GM13976 (cell line): ENCODE measurements around the gene CRTC1.

Source experiments
- DNase-seq: peaks from one replicate; pipeline ENCODE4 v3.0.0; 2012; ENCODE audit warnings: low spot score
- CTCF ChIP-seq: IDR thresholded peaks from 2 replicates; pipeline ENCODE4 v1.5.1; 2012; ENCODE audit warnings: borderline replicate concordance, mild to moderate bottlenecking; ENCODE audit not compliant: insufficient read depth; ENCODE audit errors: extremely low read depth, missing control alignments, control extremely low read depth
- in situ Hi-C: fragments of 300-500 bp; cut with MboI; formaldehyde crosslinking; loops from one replicate; pipeline ENCODE4 v1.12.0; 2022; ENCODE audit warnings: low sequenced_read_pairs, mixed read lengths, inconsistent platforms; ENCODE audit not compliant: unreplicated experiment

Gene CRTC1

GRCh38 chr19:18647371-18647767 is 36.1 kb upstream of the CRTC1 start:
- no peak for DNase-seq
- TF ChIP-seq CTCF: no peak
- in situ Hi-C loops: no loop called here

GRCh38 chr19:18647807-18648206 is 35.7 kb upstream of the CRTC1 start:
- no peak for DNase-seq
- TF ChIP-seq CTCF: no peak
- in situ Hi-C loops: no loop called here

GRCh38 chr19:18648973-18649315 is 34.5 kb upstream of the CRTC1 start:
- DNase-seq: no peak
- no peak for TF ChIP-seq CTCF
- in situ Hi-C loops: no loop called here

GRCh38 chr19:18649371-18650020 is 34.0 kb upstream of the CRTC1 start:
- no peak for TF ChIP-seq CTCF
- DNase-seq: no peak
- in situ Hi-C loops: no loop called here

GRCh38 chr19:18650021-18650390 is 33.5 kb upstream of the CRTC1 start:
- no peak for TF ChIP-seq CTCF
- in situ Hi-C loops: no loop called here
- no peak for DNase-seq

- TF ChIP-seq CTCF: no peak
- no peak for DNase-seq
- in situ Hi-C loops: no loop called here
These were observed 32.9 kb upstream of the CRTC1 start for GRCh38 chr19:18650468-18651041.

GRCh38 chr19:18651300-18651699 is 32.2 kb upstream of the CRTC1 start:
- TF ChIP-seq CTCF: no peak
- in situ Hi-C loops: no loop called here
- DNase-seq: no peak
